NCI-H510A treated with DMSO at 0.1 percent for 48 hours (cell line): ENCODE data around the gene MGMT.

Experiments used
- DNase-seq: peaks from one replicate; lab custom pipeline; 2025; lab: John Stamatoyannopoulos, UW

The MGMT gene

GRCh38 chr10:129730272-129730992 is 263.4 kb downstream of the MGMT start:
- DNase-seq = no peak

- no peak for DNase-seq
Measured at GRCh38 chr10:129730993-129731325, 263.9 kb downstream of the MGMT start.

- no peak for DNase-seq
Measured at GRCh38 chr10:129740532-129741279, 273.7 kb downstream of the MGMT start.

- DNase-seq = no peak
Measured at GRCh38 chr10:129741280-129741977, 274.4 kb downstream of the MGMT start.

GRCh38 chr10:129741978-129742741 is 275.1 kb downstream of the MGMT start:
- no peak for DNase-seq

GRCh38 chr10:129742742-129743550 is 275.9 kb downstream of the MGMT start:
- DNase-seq = no peak

GRCh38 chr10:129743738-129744133 is 276.7 kb downstream of the MGMT start:
- no peak for DNase-seq

- DNase-seq = no peak
Measured at GRCh38 chr10:129744134-129745111, 277.4 kb downstream of the MGMT start.

GRCh38 chr10:129745186-129745750 is 278.2 kb downstream of the MGMT start:
- no peak for DNase-seq

- DNase-seq = no peak
Measured at GRCh38 chr10:129754211-129755050, 287.4 kb downstream of the MGMT start.

GRCh38 chr10:129755158-129755591 is 288.1 kb downstream of the MGMT start:
- DNase-seq = no peak

- no peak for DNase-seq
Measured at GRCh38 chr10:129755621-129756020, 288.6 kb downstream of the MGMT start.

GRCh38 chr10:129756912-129757901 is 290.2 kb downstream of the MGMT start:
- DNase-seq = no peak

GRCh38 chr10:129758207-129759021 is 291.4 kb downstream of the MGMT start:
- no peak for DNase-seq

- no peak for DNase-seq
Measured at GRCh38 chr10:129759214-129760002, 292.4 kb downstream of the MGMT start.

GRCh38 chr10:129760003-129760315 is 292.9 kb downstream of the MGMT start:
- no peak for DNase-seq
